Neural cell (in vitro differentiated cells): Measurements from ENCODE around the gene PPIL4. TPM values are rescaled to one million over a fixed set of nuclear protein-coding genes. Genes with fewer than 3 reads are reported as not detected.

Experiments used
- H2AFZ ChIP-seq: fragments of 200-600, 300-800 bp; sonication (generic), shearing (Covaris generic); 2 replicates; pipeline ENCODE4 v1.6.0; 2014; ENCODE audit warnings: low read depth, mild to moderate bottlenecking, antibody characterized with exemption, low read length, moderate library complexity
- H3F3A ChIP-seq: fragments of 200-600 bp; shearing (Covaris generic); 2 replicates; pipeline ENCODE4 v1.6.1; 2016; ENCODE audit warnings: mild to moderate bottlenecking, moderate library complexity, mixed read lengths, antibody characterized with exemption, low read length; ENCODE audit not compliant: insufficient read depth, poor library complexity, severe bottlenecking
- H3K27ac ChIP-seq: fragments of 200-600, 300-800 bp; sonication (generic), shearing (Covaris generic); 2 replicates; pipeline ENCODE4 v1.5.1; 2014; ENCODE audit warnings: mild to moderate bottlenecking, low read length, moderate library complexity
- H3K27me3 ChIP-seq: fragments of 300-800, 200-600 bp; sonication (generic), shearing (Covaris generic); 2 replicates; pipeline ENCODE4 v1.6.0; 2014; ENCODE audit warnings: mild to moderate bottlenecking, low read depth, low read length, moderate library complexity; ENCODE audit not compliant: insufficient read depth
- H3K36me3 ChIP-seq: fragments of 300-800, 200-600 bp; sonication (generic), shearing (Covaris generic); 2 replicates; pipeline ENCODE4 v1.5.1; 2014; ENCODE audit warnings: mild to moderate bottlenecking, antibody characterized with exemption, low read length, moderate library complexity; ENCODE audit not compliant: insufficient read depth
- H3K4me2 ChIP-seq: fragments of 300-800, 200-600 bp; sonication (generic), shearing (Covaris generic); 2 replicates; pipeline ENCODE4 v1.6.0; 2014; ENCODE audit warnings: mild to moderate bottlenecking, low read length
- H3K4me3 ChIP-seq: fragments of 300-800, 200-600 bp; sonication (generic), shearing (Covaris generic); 2 replicates; pipeline ENCODE4 v1.5.1; 2014; ENCODE audit warnings: mild to moderate bottlenecking, low read length, moderate library complexity
- H3K79me2 ChIP-seq: fragments of 200-600 bp; shearing (Covaris generic); replicated peaks from 2 replicates; pipeline ENCODE4 v1.6.0; 2014; ENCODE audit warnings: mild to moderate bottlenecking, low read length, moderate library complexity; ENCODE audit not compliant: insufficient read depth
- H3K9ac ChIP-seq: fragments of 300-800, 200-600 bp; sonication (generic), shearing (Covaris generic); 2 replicates; pipeline ENCODE4 v1.6.1; 2016; ENCODE audit warnings: mild to moderate bottlenecking, low read length, mixed read lengths
- H3K9me2 ChIP-seq: fragments of 200-600 bp; shearing (Covaris generic); 2 replicates; pipeline ENCODE4 v1.6.1; 2016; ENCODE audit warnings: mild to moderate bottlenecking, low read length, mixed read lengths; ENCODE audit not compliant: insufficient read depth
- H3K9me3 ChIP-seq: fragments of 200-600, 300-800 bp; sonication (generic), shearing (Covaris generic); 2 replicates; pipeline ENCODE4 v1.6.1; 2016; ENCODE audit warnings: mild to moderate bottlenecking, mixed run types, low read length, moderate library complexity, mixed read lengths
- H4K20me1 ChIP-seq: fragments of 200-600 bp; shearing (Covaris generic); 2 replicates; pipeline ENCODE4 v1.6.1; 2016; ENCODE audit warnings: mild to moderate bottlenecking, mixed run types; ENCODE audit not compliant: insufficient read depth
- CTCF ChIP-seq: fragments of 450-650 bp; IDR thresholded peaks from 2 replicates; pipeline ENCODE4 v1.5.1; 2014; ENCODE audit warnings: antibody characterized with exemption, mild to moderate bottlenecking, moderate library complexity; ENCODE audit not compliant: poor library complexity, severe bottlenecking
- EP300 ChIP-seq: fragments of 450-650 bp; conservative IDR thresholded peaks from 2 replicates; pipeline ENCODE4 v1.6.1; 2014; ENCODE audit warnings: antibody characterized with exemption, mild to moderate bottlenecking, moderate library complexity; ENCODE audit not compliant: poor library complexity, severe bottlenecking
- EZH2 ChIP-seq: fragments of 200-600, 300-800 bp; shearing (Covaris generic), sonication (generic); IDR thresholded peaks from 2 replicates; pipeline ENCODE4 v1.6.1; 2014; ENCODE audit warnings: antibody characterized with exemption, low read length, borderline replicate concordance, mild to moderate bottlenecking; ENCODE audit not compliant: insufficient read depth, poor library complexity, severe bottlenecking
- MXI1 ChIP-seq: fragments of 450-650 bp; conservative IDR thresholded peaks from 2 replicates; pipeline ENCODE4 v1.6.1; 2014; ENCODE audit warnings: antibody characterized with exemption, mild to moderate bottlenecking; ENCODE audit not compliant: poor library complexity, severe bottlenecking
- POLR2AphosphoS5 ChIP-seq: IDR thresholded peaks from 2 replicates; pipeline ENCODE4 v1.6.1; 2012
- RAD21 ChIP-seq: fragments of 450-650 bp; conservative IDR thresholded peaks from 2 replicates; pipeline ENCODE4 v1.6.1; 2014; ENCODE audit warnings: antibody characterized with exemption, mild to moderate bottlenecking, moderate library complexity
- REST ChIP-seq: IDR thresholded peaks from 2 replicates; pipeline ENCODE4 v1.6.1; 2012; ENCODE audit warnings: borderline replicate concordance
- SMC3 ChIP-seq: fragments of 450-650 bp; conservative IDR thresholded peaks from 2 replicates; pipeline ENCODE4 v1.6.1; 2014; ENCODE audit warnings: antibody characterized with exemption, mild to moderate bottlenecking, moderate library complexity; ENCODE audit not compliant: poor library complexity
- TAF1 ChIP-seq: IDR thresholded peaks from 2 replicates; pipeline ENCODE4 v1.6.1; 2012; ENCODE audit warnings: low read depth
- polyA plus RNA-seq: library from polyadenylated mRNA; depleted of rRNA; stranded (reverse); fragments of >200 nt; gene quantifications from 2 replicates; pipeline ENCODE4 v1.2.3, GENCODE V29; 2014

PPIL4 gene
- polyA plus RNA-seq, 1 donor from 2014 or later = 57.2 TPM

GRCh38 chr6:149476789-149477455 is 68.9 kb downstream of the PPIL4 start:
- H3K4me2 ChIP-seq = no peak overlapping the region
- H3K27me3 ChIP-seq = no peaks in the 10 kb centered on the region
- no peaks in the 10 kb centered on the region for H4K20me1 ChIP-seq
- no peaks in the 10 kb centered on the region for H3K9me2 ChIP-seq
- H3K36me3 ChIP-seq = no peaks in the 10 kb centered on the region
- no peak overlapping the region for H3K9ac ChIP-seq
- no peak overlapping the region for H3K27ac ChIP-seq
- TF ChIP-seq POLR2AphosphoS5 = no peak
- TF ChIP-seq SMC3 = no peak
- no peak for TF ChIP-seq EP300
- no peak for TF ChIP-seq EZH2
- H3F3A ChIP-seq = no peaks in the 10 kb centered on the region
- no peak overlapping the region for H3K4me3 ChIP-seq
- no peaks in the 10 kb centered on the region for H3K9me3 ChIP-seq
- H3K79me2 ChIP-seq = no peaks in the 10 kb centered on the region
- H2AFZ ChIP-seq = no peak overlapping the region

GRCh38 chr6:149474108-149474935 is 71.5 kb downstream of the PPIL4 start:
- Histone ChIP-seq H3K4me2 (no peak overlapping the region), H3K9me3 (no peaks in the 10 kb centered on the region), H3K9me2 (no peaks in the 10 kb centered on the region), H2AFZ (no peak overlapping the region), H3K79me2 (no peaks in the 10 kb centered on the region), H3K36me3 (no peaks in the 10 kb centered on the region), H3F3A (no peaks in the 10 kb centered on the region), H3K27ac (no peak overlapping the region), H3K27me3 (no peaks in the 10 kb centered on the region), H3K9ac (no peak overlapping the region), H3K4me3 (no peak overlapping the region), H4K20me1 (no peaks in the 10 kb centered on the region)
- no peak for TF ChIP-seq CTCF
- TF ChIP-seq MXI1 = no peak
- TF ChIP-seq RAD21 = no peak
- TF ChIP-seq EZH2 = no peak
- no peak for TF ChIP-seq EP300
- TF ChIP-seq POLR2AphosphoS5 = no peak
- no peak for TF ChIP-seq REST
- no peak for TF ChIP-seq SMC3
- no peak for TF ChIP-seq TAF1
